T-helper 17 cell (primary cell): ENCODE data around the gene TRPV3. TPM values are rescaled to one million over a fixed set of nuclear protein-coding genes. Genes with fewer than 3 reads are reported as not detected.
"Not testable (repeated sequence)": the region's sequence is repeated elsewhere in the genome, so short reads cannot be mapped to it uniquely, and the experiment has no call there.

Experiments used
- ATAC-seq: fragments of 150-1000 bp; cut with Tn5 transposase; 2 replicates; pipeline ENCODE4 v1.10.0; 2021; ENCODE audit warnings: mild to moderate bottlenecking, moderate library complexity
- DNase-seq, 3 donors: peaks; one replicate each; pipeline versions ENCODE4 v3.0.0 to v3.0.0-alpha.2; 2020 to 2021
- H3K9me3 ChIP-seq: one replicate; pipeline ENCODE4 v1.7.0; 2013; ENCODE audit warnings: low read length, mild to moderate bottlenecking; ENCODE audit not compliant: control insufficient read depth, poor library complexity, severe bottlenecking
- H3K27ac Mint-ChIP-seq: one replicate; pipeline ENCODE4 v1.8.0; 2022; ENCODE audit warnings: mild to moderate bottlenecking, moderate library complexity, mixed read lengths
- H3K27me3 Mint-ChIP-seq: one replicate; pipeline ENCODE4 v1.8.0; 2022; ENCODE audit warnings: mixed read lengths
- H3K36me3 Mint-ChIP-seq: one replicate; pipeline ENCODE4 v1.8.0; 2022; ENCODE audit warnings: low read depth, mixed read lengths
- H3K4me1 Mint-ChIP-seq: one replicate; pipeline ENCODE4 v1.8.0; 2022; ENCODE audit warnings: mild to moderate bottlenecking, mixed read lengths
- H3K4me3 Mint-ChIP-seq: one replicate; pipeline ENCODE4 v1.8.0; 2022; ENCODE audit warnings: mild to moderate bottlenecking, moderate library complexity, mixed read lengths
- total RNA-seq, 4 donors: library from RNA in 2 of 4; stranded (reverse) in 2 of 4; gene quantifications; one replicate each; pipeline ENCODE4 v1.2.3 and lab custom pipeline; 2022 to 2026

Gene TRPV3
- total RNA-seq, 2 donors from 2014 or later = 0.27 to 0.55 TPM

DNA sequence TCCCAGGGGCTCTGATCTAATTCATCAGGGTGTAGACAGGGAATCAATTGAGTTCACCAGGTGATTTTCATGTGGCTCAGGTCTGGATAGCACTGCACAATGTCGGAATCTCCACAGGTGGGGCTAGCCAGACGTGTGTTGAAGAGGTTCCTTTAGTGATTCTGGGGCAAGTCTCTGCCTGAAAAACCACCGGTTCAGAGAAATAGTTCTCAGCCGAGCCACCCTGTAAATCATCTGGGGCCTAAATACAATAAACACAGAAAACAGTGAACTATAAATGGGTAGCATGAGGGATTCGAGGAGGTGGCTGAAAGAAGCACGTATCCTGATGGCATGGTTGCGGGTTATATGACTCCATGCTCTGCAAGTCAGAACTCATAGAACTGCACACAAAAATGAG is 60.5 kb downstream of the TRPV3 start:
- peaks cover 2% of the 10 kb centered on the region for H3K36me3 Mint-ChIP-seq
- no peak overlapping the region for H3K4me3 Mint-ChIP-seq
- DNase-seq = no peak
- ATAC-seq = no peak
- H3K4me1 Mint-ChIP-seq = no peaks in the 10 kb centered on the region
- H3K9me3 ChIP-seq = no peaks in the 10 kb centered on the region
- peaks cover 26% of the 10 kb centered on the region for H3K27me3 Mint-ChIP-seq
- H3K27ac Mint-ChIP-seq = no peak overlapping the region

DNA sequence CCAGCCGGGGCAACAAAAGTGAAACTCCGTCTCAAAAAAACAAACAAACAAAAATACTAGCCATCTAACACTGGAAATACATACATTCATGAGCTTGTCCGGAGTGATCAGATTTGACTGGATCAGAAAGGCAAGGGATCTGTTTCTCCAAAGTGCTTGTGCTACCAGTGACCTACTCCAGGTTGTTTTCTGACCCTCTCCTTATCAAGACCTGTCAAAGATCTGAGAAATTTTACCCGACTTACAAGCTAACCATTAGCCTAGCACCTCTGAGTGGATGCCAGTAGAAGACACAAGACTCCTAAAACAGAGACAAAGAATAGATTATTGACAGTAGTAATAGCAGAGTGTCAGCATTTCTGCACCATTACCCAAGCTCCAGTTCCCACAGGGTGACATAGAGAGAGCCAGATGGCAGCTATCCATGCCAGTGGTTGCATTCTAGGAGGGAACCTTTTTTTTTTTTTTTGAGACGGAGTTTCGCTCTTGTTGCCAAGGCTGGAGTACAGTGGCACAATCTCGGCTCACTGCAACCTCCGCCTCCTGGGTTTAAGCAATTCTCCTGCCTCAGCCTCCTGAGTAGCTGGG is 72.0 kb downstream of the TRPV3 start:
- H3K27me3 Mint-ChIP-seq = peaks cover 62% of the 10 kb centered on the region

GRCh38 chr17:3482852-3483251 is 74.8 kb downstream of the TRPV3 start:
- Mint-ChIP-seq H3K36me3 (peaks cover 12% of the 10 kb centered on the region), H3K27ac (no peak overlapping the region), H3K4me3 (no peak overlapping the region), H3K4me1 (no peaks in the 10 kb centered on the region), H3K27me3 (peaks cover 69% of the 10 kb centered on the region)
- DNase-seq (no peak), ATAC-seq (no peak)
- no peaks in the 10 kb centered on the region for H3K9me3 ChIP-seq

More for the DNA sequence above, 72.0 kb downstream of the TRPV3 start:
- DNase-seq (no peak), ATAC-seq (no peak)
- H3K9me3 ChIP-seq = no peaks in the 10 kb centered on the region
- H3K27ac Mint-ChIP-seq = no peak overlapping the region
- no peaks in the 10 kb centered on the region for H3K4me1 Mint-ChIP-seq
- no peak overlapping the region for H3K4me3 Mint-ChIP-seq
- H3K36me3 Mint-ChIP-seq = peaks cover 9% of the 10 kb centered on the region

DNA sequence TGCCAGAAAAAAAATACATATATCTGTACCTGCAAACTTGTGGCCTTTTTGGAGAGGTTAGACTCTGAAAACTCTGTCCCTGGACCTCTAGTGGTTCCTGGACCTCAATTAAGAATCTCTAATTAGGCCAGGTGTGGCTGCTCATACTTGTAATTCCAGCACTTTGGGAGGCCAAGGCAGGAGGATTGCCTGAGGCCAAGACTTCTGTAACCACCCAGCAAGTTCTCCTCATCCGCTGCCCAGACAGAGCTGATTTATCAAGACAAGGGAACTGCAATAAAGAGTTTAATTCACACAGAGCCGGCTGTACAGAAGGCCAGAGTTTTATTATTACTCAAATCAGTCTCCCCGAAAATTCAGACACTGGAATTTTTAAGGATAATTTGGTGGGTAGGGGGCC is 77.6 kb downstream of the TRPV3 start:
- ATAC-seq = no peak

GRCh38 chr17:3475812-3476610 is 81.6 kb downstream of the TRPV3 start, which contains the start of gene ASPA:
Gene ASPA, plus strand, starts transcription at chr17:3475997. Its CDS starts 163 bp downstream, at chr17:3476160.
- ATAC-seq = no peak
- Mint-ChIP-seq H3K27me3 (peaks cover 37% of the 10 kb centered on the region), H3K4me3 (peak within 1 kb of the TSS; percentile 68)

More for the DNA sequence above, 77.6 kb downstream of the TRPV3 start:
- peaks cover 46% of the 10 kb centered on the region for H3K27me3 Mint-ChIP-seq
- no peaks in the 10 kb centered on the region for H3K9me3 ChIP-seq
- no peak for DNase-seq
- H3K4me3 Mint-ChIP-seq = no peak overlapping the region
- H3K4me1 Mint-ChIP-seq = peaks cover 4% of the 10 kb centered on the region
- peaks cover 7% of the 10 kb centered on the region for H3K36me3 Mint-ChIP-seq
- H3K27ac Mint-ChIP-seq = no peak overlapping the region

DNA sequence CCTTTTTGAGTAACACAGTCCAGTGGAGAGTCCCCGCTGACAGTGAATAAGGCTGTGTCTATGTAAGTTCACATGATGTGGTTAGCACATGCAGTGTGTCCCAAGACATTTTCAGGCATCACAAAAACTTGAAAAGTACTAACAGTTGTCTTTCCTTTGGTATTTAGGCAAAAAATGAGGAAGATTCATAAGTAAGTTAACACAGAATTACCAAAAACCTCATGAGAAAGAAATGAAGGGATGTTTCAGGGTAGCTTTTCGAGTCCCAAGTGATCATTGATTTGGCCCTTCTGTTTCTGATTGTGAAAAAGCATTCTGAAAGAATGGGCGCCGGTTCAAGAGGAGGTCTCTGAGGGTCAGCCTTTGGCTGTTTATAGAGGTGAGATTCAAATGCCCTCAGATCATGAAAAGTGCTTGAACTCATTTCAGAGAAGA is 82.3 kb downstream of the TRPV3 start:
- H3K9me3 ChIP-seq = no peaks in the 10 kb centered on the region
- no peak for ATAC-seq
- Mint-ChIP-seq H3K4me3 (no peak overlapping the region), H3K36me3 (peaks cover 4% of the 10 kb centered on the region), H3K27ac (no peak overlapping the region), H3K4me1 (peaks cover 4% of the 10 kb centered on the region), H3K27me3 (peaks cover 31% of the 10 kb centered on the region)
- no peak for DNase-seq

More at GRCh38 chr17:3475812-3476610, 81.6 kb downstream of the TRPV3 start, which contains the start of gene ASPA:
- Mint-ChIP-seq H3K36me3 (peaks cover 4% of the 10 kb centered on the region), H3K4me1 (peaks cover 4% of the 10 kb centered on the region), H3K27ac (no peak within 1 kb of the TSS)
- no peak for DNase-seq
- no peaks in the 10 kb centered on the region for H3K9me3 ChIP-seq

- H3K4me1 Mint-ChIP-seq = peaks cover 4% of the 10 kb centered on the region
- H3K27ac Mint-ChIP-seq = no peak overlapping the region
- peaks cover 20% of the 10 kb centered on the region for H3K27me3 Mint-ChIP-seq
- DNase-seq (no peak), ATAC-seq (no peak)
- H3K4me3 Mint-ChIP-seq = no peak overlapping the region
- peaks cover 4% of the 10 kb centered on the region for H3K36me3 Mint-ChIP-seq
- H3K9me3 ChIP-seq = no peaks in the 10 kb centered on the region
These were observed 83.4 kb downstream of the TRPV3 start for GRCh38 chr17:3474212-3474611.

DNA sequence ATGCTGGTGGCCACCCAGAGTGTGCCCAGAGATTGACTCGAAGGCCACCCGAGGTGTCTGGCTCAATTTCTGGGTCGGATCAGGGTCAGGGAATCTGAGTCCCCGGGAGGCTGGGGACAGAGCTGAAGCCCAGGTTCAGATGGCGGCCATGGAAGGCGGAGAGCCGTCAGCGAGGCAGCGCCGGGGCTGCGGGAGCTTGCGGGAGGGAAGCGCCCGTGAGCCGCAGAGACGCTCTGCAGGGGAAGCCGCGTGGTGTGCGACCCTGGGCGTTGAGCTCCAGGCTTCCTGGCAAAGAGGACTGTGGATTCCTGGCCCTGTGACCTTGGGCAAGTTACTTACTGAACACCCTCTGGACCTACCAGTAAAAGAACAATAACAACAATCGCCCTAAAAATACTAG is 85.5 kb downstream of the TRPV3 start:
- ATAC-seq = no peak
- DNase-seq = no peak

DNA sequence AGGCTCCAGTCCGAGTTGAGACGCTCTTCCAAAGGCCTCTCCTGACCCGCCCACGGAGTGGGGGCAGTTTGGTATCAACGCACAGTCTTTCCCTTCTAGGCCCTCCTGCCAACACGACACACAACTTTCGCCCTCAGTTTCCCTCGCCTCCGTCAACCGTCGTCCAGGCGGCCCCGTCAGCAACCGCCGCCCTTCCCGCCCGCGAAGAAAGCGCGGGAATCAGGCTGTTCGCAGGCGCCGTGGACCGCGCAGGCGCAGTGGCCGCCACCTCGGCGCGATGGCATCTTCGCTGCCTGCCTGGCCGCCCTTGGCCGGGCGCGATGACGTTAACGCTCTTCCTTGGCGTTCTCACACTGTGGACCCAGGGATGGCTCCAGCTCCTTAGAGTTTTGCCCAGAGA is 86.0 kb downstream of the TRPV3 start, which contains the start of gene SPATA22:
Gene SPATA22 (minus strand): TSS at position 221 of the 400 bp plus-strand sequence. CDS start 2,494 bp downstream, outside the sequence.
- Mint-ChIP-seq H3K36me3 (no peaks in the 10 kb centered on the region), H3K4me1 (peaks cover 4% of the 10 kb centered on the region), H3K4me3 (no peak within 1 kb of the TSS), H3K27me3 (peaks cover 23% of the 10 kb centered on the region), H3K27ac (no peak within 1 kb of the TSS)
- ATAC-seq = no peak
- no peaks in the 10 kb centered on the region for H3K9me3 ChIP-seq
- DNase-seq = no peak

More for the DNA sequence above, 85.5 kb downstream of the TRPV3 start:
- H3K4me1 Mint-ChIP-seq = peaks cover 4% of the 10 kb centered on the region
- no peaks in the 10 kb centered on the region for H3K9me3 ChIP-seq
- no peak overlapping the region for H3K27ac Mint-ChIP-seq
- no peaks in the 10 kb centered on the region for H3K36me3 Mint-ChIP-seq
- no peak overlapping the region for H3K4me3 Mint-ChIP-seq
- H3K27me3 Mint-ChIP-seq = peaks cover 20% of the 10 kb centered on the region

- Mint-ChIP-seq H3K4me3 (no peak overlapping the region), H3K27me3 (peaks cover 21% of the 10 kb centered on the region), H3K36me3 (no peaks in the 10 kb centered on the region), H3K4me1 (no peaks in the 10 kb centered on the region), H3K27ac (no peak overlapping the region)
- DNase-seq (no peak), ATAC-seq (no peak)
- H3K9me3 ChIP-seq = no peaks in the 10 kb centered on the region
These were observed 88.1 kb downstream of the TRPV3 start for GRCh38 chr17:3469529-3469928.

- H3K36me3 Mint-ChIP-seq, ATAC-seq, DNase-seq, H3K27ac Mint-ChIP-seq, H3K9me3 ChIP-seq, H3K4me1 Mint-ChIP-seq, H3K4me3 Mint-ChIP-seq: not testable (repeated sequence)
- H3K27me3 Mint-ChIP-seq = peaks cover 16% of the 10 kb centered on the region
These were observed 91.3 kb downstream of the TRPV3 start for GRCh38 chr17:3466355-3466754.
